GM18951 (cell line): ENCODE results near the gene GNAI1.

Source experiments
- POLR2A ChIP-seq: IDR thresholded peaks from 4 replicates; pipeline ENCODE4 v1.6.1; 2011; ENCODE audit warnings: mild to moderate bottlenecking; ENCODE audit not compliant: insufficient read length, insufficient read depth; ENCODE audit errors: extremely low read depth
- in situ Hi-C: fragments of 300-500 bp; cut with MboI; formaldehyde crosslinking; loops from one replicate; pipeline ENCODE4 v1.12.0; 2022; ENCODE audit warnings: low sequenced_read_pairs, mixed read lengths, inconsistent platforms; ENCODE audit not compliant: unreplicated experiment

Gene GNAI1

DNA sequence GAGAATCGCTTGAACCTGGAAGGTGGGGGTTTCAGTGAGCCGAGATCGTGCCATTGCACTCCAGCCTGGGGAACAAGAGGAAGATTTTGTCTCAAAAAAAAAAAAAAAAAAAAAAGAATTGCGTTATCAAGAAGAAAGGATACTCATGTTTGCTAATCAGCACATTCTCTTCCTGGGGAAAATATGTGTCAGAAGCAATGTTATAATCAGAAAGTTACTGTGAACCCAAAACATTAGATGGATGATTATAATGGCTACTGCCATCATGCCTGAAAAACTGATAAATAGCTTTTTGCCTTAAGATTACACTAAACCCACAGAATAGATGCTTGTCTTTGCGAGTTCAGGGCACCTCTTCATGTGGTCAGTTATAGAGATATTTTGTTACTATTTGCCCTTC lies 24.3 kb upstream of the GNAI1 start:
- no peak for TF ChIP-seq POLR2A
- in situ Hi-C loops: no loop called here

DNA sequence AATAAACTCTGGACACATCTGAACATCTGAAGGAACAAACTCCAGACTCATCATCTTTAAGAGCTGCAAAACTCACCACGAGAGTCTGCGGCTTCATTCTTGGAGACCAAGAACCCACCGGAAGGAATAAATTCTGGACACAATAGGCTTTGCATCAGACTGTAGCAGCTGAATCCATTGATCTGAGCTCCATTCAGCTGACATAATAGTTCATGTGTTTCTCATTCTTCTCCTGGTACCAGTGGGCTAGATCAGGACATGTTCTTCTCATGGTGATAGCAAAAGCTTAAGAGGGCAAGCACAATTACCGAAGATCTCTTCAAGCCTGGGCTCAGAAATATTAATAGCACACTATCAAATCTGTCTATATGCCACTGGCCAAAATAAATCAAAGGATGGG lies 20.5 kb upstream of the GNAI1 start:
- in situ Hi-C loops: no loop called here

DNA sequence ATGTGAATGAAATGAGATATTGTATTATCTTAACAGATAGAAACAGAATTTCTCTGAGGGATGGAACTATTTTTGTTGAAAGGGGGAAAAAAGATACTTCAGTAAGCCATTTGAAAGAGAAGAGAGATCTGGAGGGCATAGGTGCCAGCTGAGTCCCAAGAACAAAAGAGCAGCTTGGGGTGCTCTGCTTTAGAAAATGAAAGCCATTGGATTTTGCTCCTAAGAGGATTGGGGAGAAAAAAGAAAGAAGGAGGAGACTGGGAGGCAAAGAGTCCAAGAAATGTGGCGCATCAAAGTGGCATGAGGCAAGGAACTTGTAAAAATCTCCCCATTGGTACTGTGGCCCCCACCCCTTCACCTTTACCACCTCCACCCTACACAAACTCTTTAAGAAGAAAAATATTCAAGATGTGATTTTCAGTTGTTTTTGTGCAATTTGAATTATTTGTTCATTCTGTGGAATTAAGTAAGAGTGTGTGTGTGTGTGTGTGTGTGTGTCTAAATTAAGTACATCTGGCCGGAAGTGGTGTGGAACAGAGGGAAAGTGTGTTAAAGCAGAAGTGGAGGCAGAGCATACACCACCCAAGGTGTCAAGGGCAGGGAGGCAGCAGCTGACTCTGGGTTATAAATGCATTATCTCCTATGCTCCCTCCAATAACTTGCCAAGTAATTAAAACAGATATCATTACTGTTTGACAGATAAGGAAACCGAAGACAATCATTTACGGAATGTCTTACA lies 9.9 kb upstream of the GNAI1 start:
- in situ Hi-C loops: no loop called here
- TF ChIP-seq POLR2A: no peak

More for the DNA sequence above, 20.5 kb upstream of the GNAI1 start:
- TF ChIP-seq POLR2A: no peak

DNA sequence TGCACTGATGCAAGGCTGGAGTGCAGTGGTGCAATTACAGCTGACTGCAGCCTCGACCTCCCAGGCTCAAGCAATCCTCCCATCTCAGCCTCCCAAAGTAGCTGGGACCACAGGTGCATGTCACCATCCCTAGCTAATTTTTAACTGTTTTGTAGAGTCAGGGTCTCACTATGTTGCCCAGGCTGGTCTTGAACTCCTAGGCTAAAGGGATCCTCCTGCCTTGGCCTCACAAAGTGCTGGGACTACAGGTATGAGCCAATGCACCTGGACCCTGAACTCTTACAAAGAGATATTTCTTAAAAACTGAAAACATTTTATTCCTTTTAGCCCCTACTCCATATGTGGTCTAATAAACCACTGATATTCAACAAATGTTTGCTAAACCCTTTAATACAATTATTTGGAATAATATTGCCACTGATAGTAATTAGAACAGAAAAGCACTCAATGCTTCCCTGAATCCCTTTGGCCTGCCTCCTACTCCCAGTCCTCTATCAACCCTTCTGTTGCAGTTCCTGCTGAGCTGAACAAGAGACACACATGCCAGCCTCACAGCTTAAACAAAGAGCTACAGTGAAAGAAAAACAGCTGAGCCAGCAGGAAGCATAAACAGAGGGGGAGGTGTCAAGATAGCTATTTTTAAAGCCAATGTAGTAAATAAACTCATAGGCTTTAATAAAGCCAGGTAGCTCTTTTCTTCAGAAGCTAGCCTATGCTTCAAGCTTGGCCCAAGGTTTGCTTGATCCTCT lies 7.0 kb upstream of the GNAI1 start:
- in situ Hi-C loops: no loop called here
- TF ChIP-seq POLR2A: no peak

DNA sequence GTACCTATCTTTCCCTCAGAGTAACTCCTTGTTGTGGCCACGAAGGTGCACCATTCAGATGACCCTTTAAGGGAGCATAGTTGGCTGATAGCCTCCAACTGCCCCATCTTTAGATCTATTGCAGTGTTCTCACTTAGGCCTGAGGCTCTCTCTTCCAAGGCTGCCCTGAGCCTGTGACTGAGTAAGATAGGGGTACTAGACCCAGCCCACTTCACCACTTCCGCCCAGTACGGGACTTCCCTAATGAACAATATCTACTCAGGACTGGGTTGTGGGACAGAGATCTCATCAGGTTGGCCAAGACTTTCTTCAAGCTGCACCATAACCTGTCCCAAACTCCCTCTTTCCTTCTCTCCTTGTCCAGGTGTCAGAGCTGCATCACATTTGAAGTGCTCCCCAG lies 5.7 kb upstream of the GNAI1 start:
- in situ Hi-C loops: no loop called here
- no peak for TF ChIP-seq POLR2A

DNA sequence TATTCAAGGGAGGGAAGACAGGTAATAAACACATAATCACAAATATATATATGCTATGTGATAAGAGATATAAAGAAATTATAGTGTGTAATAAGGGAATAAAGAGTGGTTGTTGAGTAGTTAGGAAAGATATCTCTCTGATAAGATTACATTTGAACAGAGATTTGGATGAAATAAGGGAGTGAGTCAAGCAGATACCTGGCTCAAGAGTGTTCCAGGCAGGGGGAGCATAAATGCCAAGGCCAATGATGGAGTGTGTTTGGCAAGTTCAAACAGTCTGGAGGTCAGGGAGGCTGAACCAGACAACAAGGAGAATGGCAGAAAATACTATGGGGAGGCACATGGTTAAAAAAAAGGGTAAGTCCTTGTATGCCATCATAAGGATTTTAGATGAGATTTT lies 4.8 kb upstream of the GNAI1 start:
- no peak for TF ChIP-seq POLR2A
- in situ Hi-C loops: no loop called here

DNA sequence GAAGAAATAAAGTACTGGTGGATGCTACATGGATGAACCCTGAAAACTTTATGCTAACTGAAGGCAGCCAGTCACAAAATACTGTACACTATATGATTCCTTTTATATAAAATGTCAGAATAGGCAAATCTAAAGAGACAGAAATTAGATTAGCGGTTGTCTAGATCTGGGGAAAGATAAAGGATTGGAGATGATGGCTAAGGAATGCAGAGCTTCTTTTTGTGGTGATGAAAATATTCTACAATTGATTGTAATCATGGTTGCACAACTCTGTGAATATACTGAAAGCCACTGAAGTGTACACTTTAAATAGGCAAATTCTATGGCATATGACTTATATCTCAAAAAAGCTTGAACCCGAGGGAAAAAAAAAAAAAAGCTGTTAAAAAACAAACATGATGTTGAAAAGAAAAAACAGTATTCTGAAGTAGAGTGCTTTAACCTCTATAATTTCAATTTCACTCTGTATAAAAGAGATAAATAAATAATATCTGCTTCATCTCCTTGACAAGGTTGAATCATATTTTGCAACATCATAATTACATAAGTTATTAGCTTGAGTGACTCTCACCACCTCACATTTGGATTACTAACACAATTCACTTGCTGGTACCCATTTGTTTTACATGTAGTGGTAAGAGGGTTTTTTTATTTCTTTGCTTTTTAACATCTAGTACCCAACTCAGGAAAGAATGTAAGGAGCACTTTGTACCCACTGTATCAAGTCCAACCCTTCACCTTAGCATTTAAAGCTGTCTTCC lies 2.8 kb upstream of the GNAI1 start:
- no peak for TF ChIP-seq POLR2A
- in situ Hi-C loops: no loop called here

DNA sequence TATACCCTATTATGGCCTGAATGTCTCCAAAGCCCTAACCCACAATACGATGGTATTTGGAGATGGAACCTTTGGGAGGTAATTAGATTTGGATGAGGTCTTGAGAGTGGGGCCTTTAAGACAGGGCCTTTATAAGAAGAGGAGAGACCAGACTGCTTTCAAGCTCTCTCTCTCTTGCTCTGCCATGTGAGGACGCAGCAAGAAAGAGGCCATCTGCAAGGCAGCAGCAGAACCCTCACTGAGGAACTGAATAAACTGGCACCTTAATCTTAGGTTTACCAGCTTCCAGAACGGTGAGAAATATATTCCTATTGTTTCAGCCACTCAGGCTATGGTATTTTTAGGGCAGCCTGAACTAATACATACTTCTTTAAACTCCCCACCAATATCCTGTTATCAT lies 2.0 kb upstream of the GNAI1 start:
- no peak for TF ChIP-seq POLR2A
- in situ Hi-C loops: no loop called here

DNA sequence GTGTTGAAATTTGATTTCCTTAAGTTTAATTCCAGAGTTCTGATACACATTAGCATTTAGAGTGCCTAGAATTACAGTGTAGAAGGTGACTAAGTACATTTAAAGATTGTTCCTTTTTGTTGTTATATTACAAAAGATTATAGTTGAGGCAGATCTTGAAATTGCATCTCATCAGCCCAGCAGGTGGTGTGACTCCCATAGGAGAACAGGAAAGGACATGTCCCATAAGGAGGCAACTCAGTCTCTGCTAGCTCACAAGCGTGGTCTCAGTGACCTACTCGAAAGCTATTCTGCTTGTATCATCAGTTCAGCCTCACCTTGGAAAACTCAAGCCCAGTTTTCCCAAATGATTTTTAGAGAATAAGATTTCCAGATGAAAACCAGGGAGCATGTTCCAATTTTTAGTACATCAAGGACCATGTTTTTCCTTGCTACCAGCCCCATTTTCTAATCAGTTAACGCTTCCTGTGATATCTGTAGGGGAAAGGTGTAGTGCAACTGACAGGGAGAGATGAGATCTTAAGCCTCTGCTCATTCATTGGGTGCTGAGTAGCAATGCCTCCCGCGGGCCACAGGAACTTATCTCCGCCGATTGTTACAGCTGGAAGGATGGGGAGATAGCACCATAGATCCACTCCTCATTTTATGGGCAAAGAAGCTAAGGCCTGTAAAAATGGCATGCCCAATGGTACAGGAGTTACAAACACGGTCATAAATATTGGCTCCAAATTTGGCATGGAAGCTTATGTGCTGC lies 1.1 kb upstream of the GNAI1 start:
- TF ChIP-seq POLR2A: no peak
- in situ Hi-C loops: no loop called here

DNA sequence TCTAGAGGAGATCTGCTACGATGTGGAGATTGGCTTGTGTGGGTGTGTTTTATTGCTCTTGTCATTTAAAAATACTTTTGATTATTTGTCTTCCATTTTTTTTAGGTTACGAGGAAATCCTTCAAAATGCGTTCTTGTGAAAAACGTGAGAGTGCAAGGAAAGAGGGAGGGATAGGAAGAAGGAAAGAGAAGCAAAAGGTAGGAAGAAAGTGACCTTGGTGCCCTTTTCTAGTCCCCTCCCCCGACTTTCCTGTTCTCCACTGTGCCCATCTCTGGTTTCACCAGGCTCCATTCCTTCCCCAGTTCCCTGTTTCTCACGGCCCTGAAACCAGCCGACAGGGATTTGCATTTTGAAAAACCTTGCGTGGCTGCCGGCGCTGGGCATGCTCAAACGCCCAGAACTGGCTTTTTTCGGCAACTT lies 506 bp upstream of the GNAI1 start:
- TF ChIP-seq POLR2A: no peak
- in situ Hi-C loops: no loop called here

DNA sequence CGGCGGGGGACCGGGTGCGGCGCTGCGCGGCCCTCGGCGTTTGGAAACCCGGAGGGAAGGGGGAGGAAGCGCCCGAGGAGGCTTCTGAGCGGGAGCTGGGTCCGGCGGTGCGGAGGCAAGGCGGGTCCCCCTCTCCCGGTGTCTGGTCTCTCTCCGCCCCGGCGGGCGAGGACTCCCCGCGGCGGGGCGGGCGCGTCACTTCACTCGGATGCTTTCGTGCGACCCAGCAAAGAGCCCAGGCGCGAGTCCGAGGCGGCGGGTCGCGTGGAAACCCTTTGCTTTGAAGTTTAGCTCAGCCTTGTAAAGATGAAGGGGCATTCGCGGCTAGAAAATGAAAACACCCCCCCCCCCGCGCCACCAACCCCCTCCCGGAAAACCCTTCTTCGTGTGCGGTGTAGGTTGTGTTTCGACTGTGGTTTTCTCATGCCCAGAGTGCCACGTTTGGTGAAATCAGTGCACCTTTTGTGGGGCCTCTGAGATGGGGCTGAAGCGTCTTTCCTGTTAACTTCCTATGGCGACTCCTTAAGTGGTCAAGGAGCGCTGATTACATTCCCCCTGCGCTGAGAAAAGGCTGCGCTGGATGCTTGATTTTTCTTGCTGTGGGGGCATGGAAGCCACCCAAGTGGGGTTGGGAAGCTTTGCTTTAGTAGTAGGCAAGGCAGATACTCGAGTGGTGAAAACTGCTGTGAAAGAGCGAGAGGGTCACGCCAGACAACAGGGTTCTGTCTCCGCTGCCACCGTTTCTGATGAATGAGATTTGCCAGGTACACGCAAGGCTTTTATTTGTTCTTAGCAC lies 876 bp downstream of the GNAI1 start:
- no peak for TF ChIP-seq POLR2A
- in situ Hi-C loops: no loop called here
